Loucy (cell line): ENCODE results near the gene PRKN.

Experiments
- CTCF ChIP-seq: fragments of 200-600 bp; sonication (generic); conservative IDR thresholded peaks from 2 replicates; pipeline ENCODE4 v1.5.1; 2014; ENCODE audit warnings: mild to moderate bottlenecking, antibody characterized with exemption, low read length
- EZH2phosphoT487 ChIP-seq: fragments of 200-600 bp; IDR thresholded peaks from 2 replicates; pipeline ENCODE4 v1.6.1; 2018; ENCODE audit warnings: antibody characterized with exemption, mild to moderate bottlenecking, moderate library complexity, borderline replicate concordance

DNA sequence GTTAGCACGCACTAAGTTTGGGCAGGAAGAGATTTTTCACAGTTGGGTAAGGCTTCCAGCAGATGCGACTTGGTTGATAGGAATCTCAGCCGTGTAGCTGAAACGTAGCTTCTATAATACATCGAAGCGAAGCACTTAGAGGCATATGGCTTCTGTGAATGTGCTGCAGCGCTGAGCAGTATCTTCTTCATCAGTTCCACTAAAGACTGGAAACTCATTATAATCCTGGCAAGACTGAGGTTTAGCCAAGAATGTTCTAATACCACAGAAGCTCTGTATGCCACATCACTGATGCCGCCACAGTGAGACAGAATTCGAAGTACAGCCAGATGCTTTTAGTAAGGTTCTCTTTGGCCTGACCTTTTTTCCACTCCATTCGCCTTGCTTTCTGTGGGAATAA, 773.5 kb downstream of the PRKN start:
- TF ChIP-seq CTCF (no peak), EZH2phosphoT487 (no peak)
